SU-DHL-6 (cell line): ENCODE results near the gene ATP8A1.

Experiments
- EZH2phosphoT487 ChIP-seq: fragments of 200-600 bp; sonication (generic), shearing (Covaris generic); conservative IDR thresholded peaks from 2 replicates; pipeline ENCODE4 v1.6.1; 2018; ENCODE audit warnings: mild to moderate bottlenecking, antibody characterized with exemption, low read length, moderate library complexity, mixed read lengths
- TF ChIP-seq, protein P1 (sequence below): fragments of 200-600 bp; sonication (generic); IDR thresholded peaks from one replicate; pipeline ENCODE4 v1.5.1; 2017; ENCODE audit warnings: antibody characterized with exemption, mild to moderate bottlenecking, low read length, moderate library complexity; ENCODE audit not compliant: insufficient read depth, poor library complexity, severe bottlenecking

DNA sequence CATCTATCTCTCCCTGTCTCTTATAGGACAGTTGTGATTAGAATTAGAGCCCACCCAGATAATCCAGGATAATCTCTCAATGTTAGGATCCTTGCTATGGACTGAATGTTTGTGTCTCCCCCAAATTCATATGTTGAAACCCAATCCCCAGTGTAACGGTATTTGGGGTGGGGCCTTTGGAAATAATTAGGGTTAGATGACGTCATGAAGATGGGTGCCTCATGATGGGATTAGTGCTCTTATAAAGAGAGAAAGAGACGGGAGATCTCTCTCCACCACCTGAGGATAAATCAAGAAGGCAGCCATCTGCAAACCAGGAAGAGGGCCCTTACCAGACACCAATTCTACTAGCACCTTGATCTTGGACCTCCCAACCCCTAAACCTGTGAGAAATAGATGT is 293.3 kb downstream of the ATP8A1 start:
- no peak for TF ChIP-seq EZH2phosphoT487
- TF ChIP-seq, protein P1, sequence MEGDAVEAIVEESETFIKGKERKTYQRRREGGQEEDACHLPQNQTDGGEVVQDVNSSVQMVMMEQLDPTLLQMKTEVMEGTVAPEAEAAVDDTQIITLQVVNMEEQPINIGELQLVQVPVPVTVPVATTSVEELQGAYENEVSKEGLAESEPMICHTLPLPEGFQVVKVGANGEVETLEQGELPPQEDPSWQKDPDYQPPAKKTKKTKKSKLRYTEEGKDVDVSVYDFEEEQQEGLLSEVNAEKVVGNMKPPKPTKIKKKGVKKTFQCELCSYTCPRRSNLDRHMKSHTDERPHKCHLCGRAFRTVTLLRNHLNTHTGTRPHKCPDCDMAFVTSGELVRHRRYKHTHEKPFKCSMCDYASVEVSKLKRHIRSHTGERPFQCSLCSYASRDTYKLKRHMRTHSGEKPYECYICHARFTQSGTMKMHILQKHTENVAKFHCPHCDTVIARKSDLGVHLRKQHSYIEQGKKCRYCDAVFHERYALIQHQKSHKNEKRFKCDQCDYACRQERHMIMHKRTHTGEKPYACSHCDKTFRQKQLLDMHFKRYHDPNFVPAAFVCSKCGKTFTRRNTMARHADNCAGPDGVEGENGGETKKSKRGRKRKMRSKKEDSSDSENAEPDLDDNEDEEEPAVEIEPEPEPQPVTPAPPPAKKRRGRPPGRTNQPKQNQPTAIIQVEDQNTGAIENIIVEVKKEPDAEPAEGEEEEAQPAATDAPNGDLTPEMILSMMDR = no peak
